Gastrocnemius medialis (tissue), 4 donors: ENCODE results near the gene VWA5B1.

Experiments used
- CTCF ChIP-seq, 5 experiments: fragments of 450-650 bp in 3 of 5; fragments of 200-600 bp in 2 of 5; sonication (generic) in 2 of 5; IDR thresholded peaks in 4 of 5; conservative IDR thresholded peaks in 1 of 5; 1 replicate in 4 of 5; 2 replicates in 1 of 5; pipeline ENCODE4 v1.5.1; 2016 to 2019; ENCODE audit warnings: antibody characterized with exemption in 5 of 5, mild to moderate bottlenecking in 3 of 5, moderate library complexity in 3 of 5
- POLR2A ChIP-seq, 2 donors: fragments of 450-650 bp; IDR thresholded peaks; one replicate each; pipeline ENCODE4 v1.6.1; 2017; ENCODE audit warnings: antibody characterized with exemption in 2 of 2, mild to moderate bottlenecking in 2 of 2, moderate library complexity in 2 of 2

GRCh38 chr1:20334103-20334502 lies 43.4 kb downstream of the VWA5B1 start:
- TF ChIP-seq CTCF (IDR thresholded peaks at IDR 0.05 in 4 of 5, conservative IDR thresholded peaks at IDR 0.05 in 1 of 5) (no peak), POLR2A (IDR thresholded peaks at IDR 0.05) (no peak)
